B cell (primary cell): ENCODE results near the gene C10orf90.

Experiments
- EZH2 ChIP-seq: IDR thresholded peaks from 2 replicates; pipeline ENCODE4 v1.6.1; 2012; ENCODE audit warnings: borderline replicate concordance, low read depth, mild to moderate bottlenecking, moderate library complexity, low read length; ENCODE audit not compliant: insufficient read depth, poor library complexity, severe bottlenecking
- TF ChIP-seq, protein P1 (sequence below): fragments of 200-600 bp; IDR thresholded peaks from one replicate; pipeline ENCODE4 v1.8.0; 2022; ENCODE audit warnings: antibody characterized with exemption, mild to moderate bottlenecking

DNA sequence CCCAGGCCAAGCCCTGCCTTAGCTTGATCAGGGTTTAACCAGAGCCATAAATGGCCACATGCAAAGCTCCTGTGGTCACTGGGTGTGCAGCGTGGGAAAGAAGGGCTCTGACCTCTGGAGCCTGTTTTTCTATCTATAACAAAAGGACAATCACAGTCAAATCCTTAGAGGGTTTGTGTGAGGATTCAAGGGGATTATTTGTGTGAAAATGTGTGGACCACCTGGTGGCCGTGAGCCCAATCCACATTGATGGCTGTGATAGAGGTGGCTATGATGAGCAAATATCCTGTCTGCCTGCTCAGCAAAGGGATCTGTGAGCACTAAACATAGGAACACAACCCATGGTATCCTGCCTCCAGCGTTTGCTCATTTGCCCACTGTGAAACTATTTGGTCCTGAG lies 107.1 kb downstream of the C10orf90 start:
- TF ChIP-seq, protein P1, sequence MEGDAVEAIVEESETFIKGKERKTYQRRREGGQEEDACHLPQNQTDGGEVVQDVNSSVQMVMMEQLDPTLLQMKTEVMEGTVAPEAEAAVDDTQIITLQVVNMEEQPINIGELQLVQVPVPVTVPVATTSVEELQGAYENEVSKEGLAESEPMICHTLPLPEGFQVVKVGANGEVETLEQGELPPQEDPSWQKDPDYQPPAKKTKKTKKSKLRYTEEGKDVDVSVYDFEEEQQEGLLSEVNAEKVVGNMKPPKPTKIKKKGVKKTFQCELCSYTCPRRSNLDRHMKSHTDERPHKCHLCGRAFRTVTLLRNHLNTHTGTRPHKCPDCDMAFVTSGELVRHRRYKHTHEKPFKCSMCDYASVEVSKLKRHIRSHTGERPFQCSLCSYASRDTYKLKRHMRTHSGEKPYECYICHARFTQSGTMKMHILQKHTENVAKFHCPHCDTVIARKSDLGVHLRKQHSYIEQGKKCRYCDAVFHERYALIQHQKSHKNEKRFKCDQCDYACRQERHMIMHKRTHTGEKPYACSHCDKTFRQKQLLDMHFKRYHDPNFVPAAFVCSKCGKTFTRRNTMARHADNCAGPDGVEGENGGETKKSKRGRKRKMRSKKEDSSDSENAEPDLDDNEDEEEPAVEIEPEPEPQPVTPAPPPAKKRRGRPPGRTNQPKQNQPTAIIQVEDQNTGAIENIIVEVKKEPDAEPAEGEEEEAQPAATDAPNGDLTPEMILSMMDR, result no peak
- no peak for TF ChIP-seq EZH2
